ENCODE results near the gene KCNJ4.

Gene KCNJ4

DNA sequence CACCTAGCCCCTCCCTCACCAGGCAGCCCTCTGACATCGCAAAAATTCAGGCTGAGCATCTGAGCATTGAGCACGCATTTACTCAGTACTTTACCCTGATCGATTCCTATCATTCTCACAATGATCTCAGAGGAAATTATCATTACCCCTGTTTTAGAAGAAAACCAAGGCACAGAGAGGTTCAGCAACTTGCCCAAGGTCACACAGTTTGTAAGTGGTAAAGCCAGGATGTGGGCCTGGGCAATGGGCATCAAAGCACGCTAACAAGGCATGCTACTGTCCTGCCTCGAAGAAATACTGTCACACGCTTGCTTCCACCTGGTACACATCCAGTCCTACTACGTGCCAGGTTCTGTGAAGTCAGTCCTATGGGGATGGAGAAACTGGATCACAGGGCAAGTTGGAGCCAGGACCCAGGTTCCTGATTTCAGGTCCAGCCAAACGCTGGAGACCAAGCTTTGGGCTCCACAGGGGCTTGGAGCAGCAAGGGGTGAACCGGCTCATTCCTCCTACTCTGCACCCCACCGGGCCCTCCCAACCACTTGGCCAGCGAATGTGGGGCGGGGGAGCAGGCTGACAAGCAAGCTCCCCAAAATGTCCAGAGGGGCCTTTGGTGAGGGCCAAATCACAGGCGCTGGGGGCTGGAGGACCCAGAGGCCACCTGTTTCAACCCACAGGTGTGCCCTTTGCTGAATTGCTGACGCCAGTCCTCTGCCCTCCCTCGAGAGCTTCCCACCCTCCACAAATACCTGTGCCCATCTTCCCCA is 18.2 kb downstream of the KCNJ4 start:
- Mint-ChIP-seq H3K9me3 (no peaks in the 10 kb centered on the region), H3K4me1 (ENCODE audit: low read depth) (no peaks in the 10 kb centered on the region), H3K36me3 (ENCODE audit: low read depth) (no peaks in the 10 kb centered on the region), H3K27ac (no peak overlapping the region), H3K4me3 (no peak overlapping the region), H3K27me3 (no peaks in the 10 kb centered on the region)
- DNase-seq, result no peak

DNA sequence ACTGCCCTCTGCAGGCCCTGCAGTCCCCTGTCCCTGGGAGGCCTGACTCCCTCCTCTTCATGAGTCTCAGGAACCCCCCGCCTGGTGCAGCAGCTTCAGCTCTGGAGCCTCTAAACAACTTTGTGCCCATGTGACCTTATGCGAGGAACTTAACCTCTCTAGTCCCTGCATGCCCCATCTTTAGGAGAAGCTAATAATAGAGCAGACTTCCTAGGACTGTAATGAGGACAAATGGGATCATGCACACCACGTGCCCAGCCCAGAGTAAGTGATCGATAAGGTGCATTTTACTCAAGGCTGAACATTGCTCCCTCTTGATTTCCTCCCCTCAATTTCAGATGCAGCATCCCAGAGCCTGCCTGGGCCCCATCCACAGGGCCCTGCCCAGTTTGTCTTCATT is 19.0 kb downstream of the KCNJ4 start:
- Mint-ChIP-seq H3K4me3 (no peak overlapping the region), H3K9me3 (no peaks in the 10 kb centered on the region), H3K27ac (no peak overlapping the region), H3K4me1 (ENCODE audit: low read depth) (no peaks in the 10 kb centered on the region), H3K27me3 (no peaks in the 10 kb centered on the region), H3K36me3 (ENCODE audit: low read depth) (no peaks in the 10 kb centered on the region)
- no peak for DNase-seq

DNA sequence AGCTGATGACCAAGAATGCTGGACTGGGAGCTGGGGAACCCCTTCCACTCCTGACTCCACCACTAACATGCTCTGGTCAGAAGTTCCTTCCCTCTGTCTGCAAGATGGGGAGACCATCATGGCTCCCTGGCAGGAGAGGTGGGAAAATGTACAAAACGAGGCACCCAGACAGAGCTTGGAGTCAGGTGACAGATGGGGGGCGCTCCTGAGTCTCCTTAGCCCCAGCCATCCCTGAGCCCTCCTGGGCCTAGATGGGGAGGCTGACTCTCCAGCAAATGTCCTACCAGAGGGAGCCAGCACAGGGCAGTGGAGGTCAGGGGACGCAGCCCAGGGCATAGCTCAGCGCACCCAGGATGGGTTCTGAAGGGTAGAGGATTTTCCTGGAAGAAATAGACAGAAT is 20.0 kb downstream of the KCNJ4 start:
- DNase-seq, result no peak
- Mint-ChIP-seq H3K36me3 (ENCODE audit: low read depth) (no peaks in the 10 kb centered on the region), H3K27ac (no peak overlapping the region), H3K9me3 (no peaks in the 10 kb centered on the region), H3K4me1 (ENCODE audit: low read depth) (no peaks in the 10 kb centered on the region), H3K27me3 (no peaks in the 10 kb centered on the region), H3K4me3 (no peak overlapping the region)

DNA sequence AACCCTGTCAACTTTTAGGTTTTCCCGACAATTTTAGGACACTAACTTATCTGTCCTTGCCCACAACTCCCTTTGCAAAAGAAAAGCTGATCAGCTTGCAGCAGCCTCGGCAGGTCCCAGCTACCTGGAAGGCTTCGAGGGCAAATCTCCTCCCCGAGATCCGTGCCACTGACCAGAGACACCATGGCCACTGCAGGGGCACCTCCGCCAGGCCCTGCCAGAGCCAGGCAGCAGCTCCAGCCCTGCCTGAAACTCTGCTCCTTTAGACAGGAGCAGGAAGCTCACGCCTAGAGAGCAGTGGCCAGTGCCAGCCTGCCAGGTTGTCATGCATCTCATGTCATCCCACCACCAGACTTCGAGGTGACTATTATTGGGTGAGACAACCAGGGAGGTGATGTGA is 21.1 kb downstream of the KCNJ4 start:
- H3K4me1 Mint-ChIP-seq (ENCODE audit: low read depth), result no peaks in the 10 kb centered on the region
- H3K27me3 Mint-ChIP-seq, result no peaks in the 10 kb centered on the region
- H3K36me3 Mint-ChIP-seq (ENCODE audit: low read depth), result no peaks in the 10 kb centered on the region

DNA sequence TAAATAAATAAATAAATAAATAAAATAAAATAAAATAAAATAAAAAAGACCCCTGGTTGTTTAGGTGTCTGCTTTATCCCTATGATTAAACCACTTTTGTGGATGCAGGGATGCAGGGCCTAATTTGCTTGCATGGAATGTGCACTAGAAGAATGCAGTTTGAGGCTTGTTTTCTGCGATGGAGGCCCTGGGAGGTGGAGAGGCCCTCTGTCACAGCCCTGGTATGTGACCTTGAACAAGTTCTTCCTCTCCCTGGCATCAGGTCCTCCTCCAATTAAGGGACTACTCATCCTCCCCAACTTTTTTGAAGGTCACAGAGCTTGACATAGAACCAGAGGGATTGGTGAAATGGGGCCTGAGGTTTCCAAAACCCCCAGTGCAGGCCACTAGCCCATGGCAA is 22.7 kb downstream of the KCNJ4 start:
- no peak overlapping the region for H3K27ac Mint-ChIP-seq
- no peaks in the 10 kb centered on the region for H3K4me1 Mint-ChIP-seq (ENCODE audit: low read depth)
- no peaks in the 10 kb centered on the region for H3K27me3 Mint-ChIP-seq
- no peak for DNase-seq
- no peaks in the 10 kb centered on the region for H3K9me3 Mint-ChIP-seq
- H3K36me3 Mint-ChIP-seq (ENCODE audit: low read depth), result no peaks in the 10 kb centered on the region
- no peak overlapping the region for H3K4me3 Mint-ChIP-seq

More for the DNA sequence above, 21.1 kb downstream of the KCNJ4 start:
- no peak overlapping the region for H3K27ac Mint-ChIP-seq
- no peaks in the 10 kb centered on the region for H3K9me3 Mint-ChIP-seq
- no peak overlapping the region for H3K4me3 Mint-ChIP-seq
- no peak for DNase-seq

DNA sequence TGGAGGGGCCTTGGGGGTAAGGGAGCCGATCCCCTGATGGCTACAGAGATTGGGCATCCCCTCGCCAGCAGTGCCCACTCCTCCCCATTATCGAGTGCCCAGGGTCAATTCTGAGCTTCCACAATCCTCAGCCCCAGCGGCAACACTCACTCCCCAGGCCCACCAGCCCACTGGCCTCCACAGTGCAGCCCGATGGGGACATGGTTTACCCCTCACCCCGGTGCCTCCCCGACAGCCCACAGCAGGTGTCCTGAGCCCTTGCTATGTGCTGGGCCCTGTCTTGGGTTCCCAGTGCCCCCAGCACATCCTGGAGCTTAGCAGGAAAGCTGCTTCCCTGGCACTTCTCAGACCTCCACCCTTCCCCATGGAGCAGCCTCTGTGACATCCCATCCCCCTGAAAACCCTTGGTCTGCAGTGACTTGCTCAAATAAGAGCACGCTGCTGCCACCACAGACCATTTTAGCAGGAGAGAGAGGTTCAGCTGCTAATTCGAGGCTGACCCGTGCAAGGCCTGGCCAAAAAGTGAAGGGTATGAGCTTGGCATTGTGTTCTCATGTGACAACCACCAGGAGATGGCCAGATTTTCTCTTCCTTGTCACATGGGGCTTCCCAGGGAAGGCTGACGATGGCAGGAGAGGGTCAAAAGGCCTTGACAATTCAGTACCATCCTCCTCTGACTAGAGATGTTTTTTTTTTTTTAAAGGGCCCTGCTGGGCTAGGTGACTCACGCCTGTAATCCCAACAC is 23.6 kb downstream of the KCNJ4 start:
- no peaks in the 10 kb centered on the region for H3K27me3 Mint-ChIP-seq
- H3K4me3 Mint-ChIP-seq, result no peak overlapping the region
- no peak for DNase-seq
- no peak overlapping the region for H3K27ac Mint-ChIP-seq
- no peaks in the 10 kb centered on the region for H3K9me3 Mint-ChIP-seq
- H3K36me3 Mint-ChIP-seq (ENCODE audit: low read depth), result no peaks in the 10 kb centered on the region
- H3K4me1 Mint-ChIP-seq (ENCODE audit: low read depth), result no peaks in the 10 kb centered on the region

DNA sequence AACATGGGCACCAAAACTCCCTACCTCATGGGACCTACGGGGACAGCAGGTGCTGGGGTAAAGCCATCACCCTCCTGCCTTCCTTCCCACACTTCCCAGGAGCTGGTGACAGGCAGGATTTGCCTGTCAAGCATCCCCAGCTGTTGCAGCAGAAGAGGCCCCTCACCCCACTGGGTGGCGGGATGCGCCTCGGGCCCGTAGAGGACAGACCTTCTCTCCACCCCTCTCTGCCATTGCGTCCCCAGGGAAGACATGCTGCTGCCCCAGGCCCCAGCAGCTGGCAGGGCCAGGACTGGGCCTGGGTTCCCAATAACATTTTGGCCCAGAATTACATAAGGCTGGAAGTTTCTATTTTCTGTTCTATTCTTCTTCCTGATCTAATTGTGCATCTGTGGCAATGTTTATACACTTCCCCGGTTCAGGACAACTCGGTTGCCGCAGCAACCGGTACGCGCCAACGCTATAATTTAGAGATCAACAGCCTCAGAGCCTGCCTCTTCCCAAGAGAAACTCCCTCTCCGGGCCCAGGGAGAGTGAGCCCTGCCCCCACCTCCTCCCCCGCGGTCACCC is 25.4 kb downstream of the KCNJ4 start:
- no peaks in the 10 kb centered on the region for H3K36me3 Mint-ChIP-seq (ENCODE audit: low read depth)
- H3K4me1 Mint-ChIP-seq (ENCODE audit: low read depth), result no peaks in the 10 kb centered on the region
- H3K27ac Mint-ChIP-seq, result no peak overlapping the region
- DNase-seq, result no peak
- H3K4me3 Mint-ChIP-seq, result no peak overlapping the region
- H3K9me3 Mint-ChIP-seq, result no peaks in the 10 kb centered on the region
- H3K27me3 Mint-ChIP-seq, result no peaks in the 10 kb centered on the region

DNA sequence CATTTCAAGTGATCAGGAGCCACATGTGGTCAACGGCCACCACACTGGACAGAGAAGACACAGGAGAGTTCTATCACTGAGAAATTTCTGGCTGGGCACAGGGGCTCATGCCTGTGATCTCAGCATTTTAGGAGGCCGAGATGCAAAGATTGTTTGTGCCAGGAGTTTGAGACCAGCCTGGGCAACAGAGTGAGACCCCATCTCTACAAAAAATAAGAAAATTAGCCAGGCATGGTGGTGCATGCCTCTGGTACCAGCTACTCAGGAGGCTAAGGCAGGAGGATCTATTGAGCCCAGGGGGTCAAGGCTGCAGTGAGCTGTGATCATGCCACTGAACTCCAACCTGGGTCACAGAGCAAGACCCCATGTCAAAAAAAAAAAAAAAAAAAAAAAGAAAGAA is 26.3 kb downstream of the KCNJ4 start:
- Mint-ChIP-seq H3K4me3 (no peak overlapping the region), H3K27me3 (no peaks in the 10 kb centered on the region), H3K4me1 (ENCODE audit: low read depth) (no peaks in the 10 kb centered on the region), H3K36me3 (ENCODE audit: low read depth) (no peaks in the 10 kb centered on the region), H3K9me3 (no peaks in the 10 kb centered on the region), H3K27ac (no peak overlapping the region)
- DNase-seq, result no peak

DNA sequence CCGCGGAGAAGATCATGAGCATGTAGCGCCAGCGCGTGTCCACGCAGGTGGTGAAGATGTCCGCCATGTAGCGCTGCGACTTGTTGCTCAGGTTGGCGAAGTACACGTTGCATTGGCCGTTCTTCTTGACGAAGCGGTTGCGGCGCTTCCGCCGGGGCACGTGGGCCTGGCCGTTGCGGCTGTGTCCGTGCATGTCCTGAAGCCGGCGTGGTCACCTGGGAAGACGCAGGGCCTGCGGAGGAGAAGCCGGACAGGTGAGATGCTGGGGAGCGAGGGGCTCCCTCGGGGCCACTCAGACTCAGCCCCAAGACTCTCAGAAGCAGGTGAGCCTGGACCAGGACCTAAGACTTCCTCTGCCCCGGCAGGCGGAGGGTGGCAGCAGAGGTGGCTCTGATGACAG is 27.1 kb downstream of the KCNJ4 start:
- no peak for DNase-seq
- Mint-ChIP-seq H3K27me3 (no peaks in the 10 kb centered on the region), H3K36me3 (ENCODE audit: low read depth) (no peaks in the 10 kb centered on the region), H3K27ac (no peak overlapping the region), H3K4me1 (ENCODE audit: low read depth) (no peaks in the 10 kb centered on the region), H3K9me3 (no peaks in the 10 kb centered on the region), H3K4me3 (no peak overlapping the region)

DNA sequence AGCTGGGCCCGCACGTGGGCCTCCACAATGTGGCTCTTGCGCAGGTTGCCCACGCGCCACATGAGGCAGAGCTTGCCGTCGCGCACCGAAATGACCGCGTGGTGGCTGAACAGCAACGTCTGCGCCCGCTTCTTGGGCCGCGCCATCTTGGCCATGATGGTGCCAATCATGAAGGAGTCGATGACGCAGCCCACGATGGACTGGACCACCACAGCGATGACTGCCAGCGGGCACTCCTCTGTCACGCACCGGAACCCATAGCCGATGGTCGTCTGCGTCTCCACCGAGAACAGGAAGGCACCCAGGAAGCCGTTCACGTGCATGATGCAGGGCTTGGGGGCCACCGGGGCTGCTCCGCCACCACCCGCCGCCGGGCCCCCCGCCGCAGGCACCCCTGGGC is 27.5 kb downstream of the KCNJ4 start:
- H3K27me3 Mint-ChIP-seq, result no peaks in the 10 kb centered on the region
- no peaks in the 10 kb centered on the region for H3K36me3 Mint-ChIP-seq (ENCODE audit: low read depth)
- H3K9me3 Mint-ChIP-seq, result no peaks in the 10 kb centered on the region
- no peaks in the 10 kb centered on the region for H3K4me1 Mint-ChIP-seq (ENCODE audit: low read depth)
- no peak overlapping the region for H3K27ac Mint-ChIP-seq
- DNase-seq, result no peak
- H3K4me3 Mint-ChIP-seq, result no peak overlapping the region

DNA sequence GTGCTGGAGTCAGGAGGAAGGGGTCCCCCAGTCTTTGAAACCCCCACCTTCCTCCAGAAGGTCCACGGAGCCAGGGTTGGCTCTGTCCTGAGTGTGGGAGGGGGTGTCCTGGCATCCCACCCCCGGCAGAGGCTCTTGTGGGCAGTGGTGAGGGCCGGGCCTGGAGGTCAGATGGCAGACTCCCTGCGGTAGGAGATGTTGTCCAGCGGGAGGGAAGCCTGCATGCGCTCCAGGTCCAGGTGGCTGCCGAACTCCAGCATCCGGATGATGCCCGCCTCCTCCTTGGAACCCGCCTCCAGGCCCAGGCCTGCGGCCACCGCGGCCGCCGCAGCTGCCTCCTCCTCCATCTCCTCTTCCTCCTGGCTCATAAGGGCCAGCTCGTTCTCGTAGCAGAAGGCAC is 28.4 kb downstream of the KCNJ4 start:
- H3K9me3 Mint-ChIP-seq, result no peaks in the 10 kb centered on the region
- H3K36me3 Mint-ChIP-seq (ENCODE audit: low read depth), result no peaks in the 10 kb centered on the region
- no peak overlapping the region for H3K4me3 Mint-ChIP-seq
- H3K27me3 Mint-ChIP-seq, result no peaks in the 10 kb centered on the region
- no peaks in the 10 kb centered on the region for H3K4me1 Mint-ChIP-seq (ENCODE audit: low read depth)
- no peak for DNase-seq
- H3K27ac Mint-ChIP-seq, result no peak overlapping the region

DNA sequence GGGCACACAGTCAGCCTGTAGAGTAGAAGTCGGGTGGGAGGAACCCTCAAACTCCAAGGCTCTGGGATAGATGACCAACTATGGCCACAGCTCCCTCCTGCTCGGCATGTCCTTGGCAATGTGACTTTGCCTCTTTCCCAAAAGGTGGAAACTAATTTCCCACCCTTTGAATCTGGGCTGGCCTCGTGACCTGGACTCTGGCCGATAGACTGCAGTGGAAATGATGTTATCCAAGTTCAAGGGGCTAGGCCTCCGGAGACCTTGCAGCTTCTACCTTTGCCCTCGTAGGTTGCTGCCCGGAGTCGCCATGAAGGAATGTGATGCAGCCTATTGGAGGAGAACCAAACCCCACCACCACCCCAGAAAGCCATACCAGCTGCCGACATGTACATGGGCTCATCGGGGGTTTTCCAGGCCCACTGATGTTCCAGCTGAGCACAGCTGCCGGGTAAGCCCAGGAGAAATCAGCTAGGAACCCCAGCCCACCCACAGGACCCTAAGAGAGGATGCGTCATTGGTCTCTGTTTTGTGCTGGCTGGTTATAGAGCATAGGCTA is 30.4 kb downstream of the KCNJ4 start:
- Mint-ChIP-seq H3K9me3 (no peaks in the 10 kb centered on the region), H3K36me3 (ENCODE audit: low read depth) (no peaks in the 10 kb centered on the region), H3K4me1 (ENCODE audit: low read depth) (no peaks in the 10 kb centered on the region), H3K4me3 (no peak overlapping the region), H3K27me3 (no peaks in the 10 kb centered on the region), H3K27ac (no peak overlapping the region)
- DNase-seq, result no peak

DNA sequence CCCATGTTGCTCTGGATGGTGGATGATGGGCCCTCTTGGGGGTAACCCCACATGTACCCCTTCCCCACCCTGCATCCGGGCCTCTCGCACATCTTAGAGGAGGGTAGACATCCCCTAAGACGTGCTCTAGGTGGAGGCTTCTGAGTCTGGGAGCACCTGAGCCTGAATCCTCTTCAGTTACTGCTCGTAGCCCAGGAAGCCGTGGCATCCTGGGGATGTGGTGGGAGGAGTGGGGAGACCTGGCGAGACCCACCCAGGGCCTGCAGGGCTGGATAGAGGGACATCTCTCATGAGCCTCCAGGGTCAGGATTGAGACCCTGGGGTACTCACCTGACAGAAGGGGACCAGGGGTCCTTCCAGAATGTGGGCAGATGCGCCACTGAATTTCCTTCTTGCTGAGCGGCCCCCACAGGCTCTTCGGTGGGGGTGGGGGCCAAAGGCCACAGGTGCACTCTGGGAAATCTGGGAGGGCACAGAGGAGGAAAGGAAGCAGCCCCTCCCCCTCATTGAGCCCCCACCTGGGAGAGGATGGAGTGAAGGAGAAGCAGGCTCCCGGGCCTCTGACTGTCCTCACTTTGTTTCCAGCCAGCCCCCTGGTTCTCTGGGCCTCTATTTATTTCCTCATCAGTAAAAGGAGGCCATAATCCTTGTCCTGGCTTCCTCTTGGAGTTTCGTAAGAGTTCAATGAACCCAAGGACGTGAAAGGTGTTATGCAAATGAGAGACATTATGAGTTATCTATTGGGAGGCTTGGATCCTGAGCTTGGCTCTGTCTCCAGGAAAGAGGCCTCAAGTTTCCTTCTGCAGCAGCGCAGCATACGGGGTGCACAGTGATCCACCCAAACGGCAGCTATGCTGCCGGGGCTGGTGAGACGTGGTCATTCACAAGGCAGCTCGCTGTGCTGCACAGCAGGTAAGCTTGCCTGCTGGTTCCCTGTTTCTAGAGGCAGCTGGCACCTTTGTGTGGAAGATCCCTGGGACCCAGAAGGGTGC is 31.2 kb downstream of the KCNJ4 start:
- Mint-ChIP-seq H3K27ac (no peak overlapping the region), H3K36me3 (ENCODE audit: low read depth) (no peaks in the 10 kb centered on the region), H3K4me3 (no peak overlapping the region), H3K27me3 (no peaks in the 10 kb centered on the region), H3K4me1 (ENCODE audit: low read depth) (no peaks in the 10 kb centered on the region), H3K9me3 (no peaks in the 10 kb centered on the region)
- DNase-seq, result no peak
